Panc1 (cell line): ENCODE results near the gene MUC5B.

ENCODE experiments used
- CTCF ChIP-seq: fragments of 450-650 bp; IDR thresholded peaks from 2 replicates; pipeline ENCODE4 v1.5.1; 2017; ENCODE audit warnings: mild to moderate bottlenecking
- SIN3A ChIP-seq: IDR thresholded peaks from 2 replicates; pipeline ENCODE4 v1.6.1; 2012; ENCODE audit warnings: low read depth, mild to moderate bottlenecking, low read length, moderate library complexity, borderline replicate concordance; ENCODE audit not compliant: insufficient read depth
- TCF7L2 ChIP-seq: IDR thresholded peaks from 2 replicates; pipeline ENCODE4 v1.6.1; 2011; ENCODE audit warnings: mild to moderate bottlenecking, low read depth, low read length, inconsistent platforms

GRCh38 chr11:1300121-1300520 is 77.3 kb downstream of the MUC5B start:
- TF ChIP-seq CTCF (no peak), SIN3A (no peak), TCF7L2 (no peak)
